ENCODE data around the gene GSX2. TPM values are rescaled to one million over a fixed set of nuclear protein-coding genes. Genes with fewer than 3 reads are reported as not detected.

GSX2 gene
- total and polyA plus RNA-seq, 2 of the 13 experiments (the other 11 are each of a cell fraction or from before 2014, with no cell fraction given): not detected

GRCh38 chr4:54082168-54082567, 17.8 kb upstream of the GSX2 start (continued):
- peak in 1 of 2 experiments; percentile 87; a peak in 2 of 4 replicates for TF ChIP-seq EP300 (IDR thresholded peaks at IDR 0.05; ENCODE audit: low read depth in 2 of 2, low read length in 2 of 2)
- TF ChIP-seq EP300 (CRISPR knock-in tag; IDR thresholded peaks at IDR 0.05; ENCODE audit: borderline replicate concordance): peak; percentile 75; the same call in 1 of the 2 replicates
- TF ChIP-seq ZNF773 (CRISPR knock-in tag; IDR thresholded peaks at IDR 0.05; ENCODE audit: borderline replicate concordance): no peak
- no peak; the same call in 1 of the 2 replicates for TF ChIP-seq ERF (CRISPR knock-in tag; IDR thresholded peaks at IDR 0.05)
- 0 out of 2 replicates have a peak, but pooled peaks have one; percentile 18 for TF ChIP-seq KDM1A (CRISPR knock-in tag; IDR thresholded peaks at IDR 0.05)
- TF ChIP-seq ZBTB42 (CRISPR knock-in tag; IDR thresholded peaks at IDR 0.05): peak; percentile 99
- no peak for TF ChIP-seq CBX1 (IDR thresholded peaks at IDR 0.05; ENCODE audit: low read depth)
- no peak for TF ChIP-seq CREB1 (IDR thresholded peaks at IDR 0.05)
- TF ChIP-seq CREB1 (CRISPR knock-in tag; IDR thresholded peaks at IDR 0.05): 0 out of 2 replicates have a peak, but pooled peaks have one; percentile 52
- TF ChIP-seq GZF1 (CRISPR knock-in tag; IDR thresholded peaks at IDR 0.05): no peak
- no peak for TF ChIP-seq AGO2 (optimal IDR thresholded peaks at IDR 0.05; ENCODE audit: low read depth, low read length)
- TF ChIP-seq HOXA9 (CRISPR knock-in tag; IDR thresholded peaks at IDR 0.05; ENCODE audit: borderline replicate concordance): no peak
- TF ChIP-seq IRF2 (CRISPR knock-in tag; IDR thresholded peaks at IDR 0.05): peak; percentile 75
- no peak for TF ChIP-seq ZHX1 (CRISPR knock-in tag; IDR thresholded peaks at IDR 0.05; ENCODE audit: low read depth)
- no peak for TF ChIP-seq RFX1 (IDR thresholded peaks at IDR 0.05)
- TF ChIP-seq IKZF1 (IDR thresholded peaks at IDR 0.05): no peak
- TF ChIP-seq AFF4 (CRISPR knock-in tag; IDR thresholded peaks at IDR 0.05): no peak
- TF ChIP-seq AGO1 (IDR thresholded peaks at IDR 0.05; ENCODE audit: low read depth, low read length, poor library complexity, severe bottlenecking): no peak
- no peak for TF ChIP-seq NFATC3 (CRISPR knock-in tag; IDR thresholded peaks at IDR 0.05)
- TF ChIP-seq ZNF572 (CRISPR knock-in tag; IDR thresholded peaks at IDR 0.05): no peak
- no peak for TF ChIP-seq MATR3 (CRISPR knock-in tag; IDR thresholded peaks at IDR 0.05)
- TF ChIP-seq MXD3 (CRISPR knock-in tag; IDR thresholded peaks at IDR 0.05): no peak
- no peak for TF ChIP-seq PHF20 (CRISPR knock-in tag; IDR thresholded peaks at IDR 0.05)

Data from HepG2 (cell line).